ENCODE measurements around the gene EPB41L4B. TPM values are rescaled to one million over a fixed set of nuclear protein-coding genes. Genes with fewer than 3 reads are reported as not detected.

The EPB41L4B gene
- total and polyA plus RNA-seq, 4 donors = 6.0 to 14.5 (median 12.2) TPM

DNA sequence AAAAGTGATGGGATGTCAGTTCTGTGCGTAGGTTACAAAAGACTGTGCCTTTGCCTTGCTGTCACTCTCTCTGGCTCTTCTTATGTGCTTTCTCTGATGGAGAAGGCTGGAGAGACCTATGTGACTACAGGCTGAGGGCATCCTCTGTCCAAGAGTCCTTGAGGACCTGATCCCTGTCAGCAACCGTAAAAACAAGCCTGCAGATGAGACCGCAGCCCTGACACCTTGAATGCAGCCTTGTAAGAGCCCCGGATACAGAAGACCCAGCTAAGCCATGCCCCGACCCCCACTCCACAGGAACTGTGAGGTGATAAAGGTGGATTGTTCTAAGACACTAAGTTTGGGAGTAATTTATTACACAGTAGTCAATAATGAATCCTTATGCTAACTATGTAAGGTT, 121.2 kb downstream of the EPB41L4B start:
- WGBS, 2 donors = 81 to 85% methylated on average over 5 of the region's 5 CpGs
- ATAC-seq (ENCODE audit: insufficient read depth, low FRiP score) (no peak), DNase-seq (no peak)
- Histone ChIP-seq H3K4me3 (no peak overlapping the region), H3K27me3 (ENCODE audit: control insufficient read depth in 3 of 3, insufficient read depth in 3 of 3, low read length in 2 of 3) (no peaks in the 10 kb centered on the region), H3K9me3 (ENCODE audit: control insufficient read depth in 4 of 4, insufficient read depth in 3 of 4, low read length in 3 of 4) (no peaks in the 10 kb centered on the region), H3K9ac (ENCODE audit: insufficient read depth in 1 of 2, low read length in 2 of 2) (no peak overlapping the region), H3K36me3 (ENCODE audit: control insufficient read depth in 4 of 4, insufficient read depth in 4 of 4, low read length in 4 of 4) (no peaks in the 10 kb centered on the region), H3K27ac (ENCODE audit: low read depth in 1 of 2, low read length in 1 of 2) (no peak overlapping the region), H3K4me1 (ENCODE audit: control insufficient read depth in 5 of 5, insufficient read depth in 5 of 5, low read length in 5 of 5) (no peaks in the 10 kb centered on the region)
- TF ChIP-seq, protein P1, sequence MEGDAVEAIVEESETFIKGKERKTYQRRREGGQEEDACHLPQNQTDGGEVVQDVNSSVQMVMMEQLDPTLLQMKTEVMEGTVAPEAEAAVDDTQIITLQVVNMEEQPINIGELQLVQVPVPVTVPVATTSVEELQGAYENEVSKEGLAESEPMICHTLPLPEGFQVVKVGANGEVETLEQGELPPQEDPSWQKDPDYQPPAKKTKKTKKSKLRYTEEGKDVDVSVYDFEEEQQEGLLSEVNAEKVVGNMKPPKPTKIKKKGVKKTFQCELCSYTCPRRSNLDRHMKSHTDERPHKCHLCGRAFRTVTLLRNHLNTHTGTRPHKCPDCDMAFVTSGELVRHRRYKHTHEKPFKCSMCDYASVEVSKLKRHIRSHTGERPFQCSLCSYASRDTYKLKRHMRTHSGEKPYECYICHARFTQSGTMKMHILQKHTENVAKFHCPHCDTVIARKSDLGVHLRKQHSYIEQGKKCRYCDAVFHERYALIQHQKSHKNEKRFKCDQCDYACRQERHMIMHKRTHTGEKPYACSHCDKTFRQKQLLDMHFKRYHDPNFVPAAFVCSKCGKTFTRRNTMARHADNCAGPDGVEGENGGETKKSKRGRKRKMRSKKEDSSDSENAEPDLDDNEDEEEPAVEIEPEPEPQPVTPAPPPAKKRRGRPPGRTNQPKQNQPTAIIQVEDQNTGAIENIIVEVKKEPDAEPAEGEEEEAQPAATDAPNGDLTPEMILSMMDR (IDR thresholded peaks at IDR 0.05; ENCODE audit: control extremely low read depth, extremely low read depth) = no peak

DNA sequence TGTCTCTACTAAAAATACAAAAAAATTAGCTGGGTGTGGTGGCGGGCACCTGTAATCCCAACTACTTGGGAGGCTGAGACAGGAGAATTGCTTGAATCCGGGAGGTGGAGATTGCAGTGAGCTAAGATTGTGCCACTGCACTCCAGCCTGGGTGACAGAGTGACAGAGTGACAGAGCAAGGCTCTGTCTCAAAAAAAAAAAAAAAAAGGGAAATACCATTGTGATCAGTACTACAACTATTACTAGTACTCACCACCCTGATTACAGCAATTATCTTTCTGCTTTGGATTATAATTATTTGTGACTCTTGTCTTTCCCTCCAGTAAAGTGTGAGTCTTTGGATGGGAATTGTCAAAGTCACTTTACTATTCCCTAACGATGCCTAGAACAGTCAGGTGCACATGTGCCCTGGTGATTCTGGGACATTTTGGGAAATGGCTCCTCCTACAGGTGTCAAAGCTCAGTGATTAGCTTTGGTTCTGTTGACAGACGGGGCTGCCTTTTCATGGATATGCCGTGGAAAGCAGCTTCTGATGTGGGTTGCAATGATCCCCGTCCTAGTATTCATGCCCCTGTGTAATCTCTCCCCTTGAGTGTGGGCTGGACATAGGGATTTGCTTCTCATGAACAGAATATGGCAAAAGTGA, 122.0 kb downstream of the EPB41L4B start:
- ATAC-seq (ENCODE audit: insufficient read depth, low FRiP score) = no peak
- 62 to 63% methylated on average over 6 of the region's 6 CpGs for WGBS, 2 donors
- Histone ChIP-seq H3K27ac (ENCODE audit: low read depth in 1 of 2, low read length in 1 of 2) (no peak overlapping the region), H3K9me3 (ENCODE audit: control insufficient read depth in 4 of 4, insufficient read depth in 3 of 4, low read length in 3 of 4) (no peaks in the 10 kb centered on the region), H3K9ac (ENCODE audit: insufficient read depth in 1 of 2, low read length in 2 of 2) (no peak overlapping the region), H3K27me3 (ENCODE audit: control insufficient read depth in 3 of 3, insufficient read depth in 3 of 3, low read length in 2 of 3) (no peaks in the 10 kb centered on the region), H3K4me1 (ENCODE audit: control insufficient read depth in 5 of 5, insufficient read depth in 5 of 5, low read length in 5 of 5) (peaks cover 0 to 3% (median 0%) of the 10 kb centered on the region in 5 donors), H3K36me3 (ENCODE audit: control insufficient read depth in 4 of 4, insufficient read depth in 4 of 4, low read length in 4 of 4) (no peaks in the 10 kb centered on the region), H3K4me3 (no peak overlapping the region)
- DNase-seq = no peak
- TF ChIP-seq, protein P1 (IDR thresholded peaks at IDR 0.05; ENCODE audit: control extremely low read depth, extremely low read depth) = no peak

DNA sequence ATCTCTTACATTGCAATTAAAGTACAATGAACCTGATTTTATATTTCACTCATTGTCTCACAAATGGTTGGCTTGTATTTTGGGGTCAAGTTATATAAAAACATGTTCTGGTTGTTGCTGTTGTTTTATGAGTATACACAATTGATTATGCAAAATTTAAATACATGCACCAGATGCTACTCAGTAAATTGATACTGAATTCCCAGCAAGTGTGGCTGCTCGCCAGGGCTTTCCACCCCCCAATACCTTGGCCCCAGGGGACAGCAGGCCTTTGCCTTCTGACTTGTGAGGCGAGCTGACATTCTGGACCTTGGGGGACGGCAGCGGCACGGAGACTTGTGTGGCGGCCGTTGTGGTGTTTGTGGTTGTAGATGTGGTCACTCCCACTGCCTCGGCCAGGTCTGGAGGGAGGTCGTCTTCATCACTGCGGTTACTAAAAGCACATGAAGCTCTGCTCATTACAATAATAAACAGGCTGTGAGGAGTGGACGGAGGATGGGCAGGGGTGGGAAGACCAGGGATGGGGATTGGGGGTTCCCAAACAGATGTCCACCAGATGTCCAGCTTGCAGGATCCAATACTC, 126.8 kb downstream of the EPB41L4B start:
- Histone ChIP-seq H3K36me3 (ENCODE audit: control insufficient read depth in 4 of 4, insufficient read depth in 4 of 4, low read length in 4 of 4) (no peaks in the 10 kb centered on the region), H3K9me3 (ENCODE audit: control insufficient read depth in 4 of 4, insufficient read depth in 3 of 4, low read length in 3 of 4) (no peaks in the 10 kb centered on the region), H3K27me3 (ENCODE audit: control insufficient read depth in 3 of 3, insufficient read depth in 3 of 3, low read length in 2 of 3) (no peaks in the 10 kb centered on the region), H3K4me1 (ENCODE audit: control insufficient read depth in 5 of 5, insufficient read depth in 5 of 5, low read length in 5 of 5) (peaks cover 0 to 3% (median 0%) of the 10 kb centered on the region in 5 donors), H3K9ac (ENCODE audit: insufficient read depth in 1 of 2, low read length in 2 of 2) (no peak overlapping the region), H3K27ac (ENCODE audit: low read depth in 1 of 2, low read length in 1 of 2) (no peak overlapping the region), H3K4me3 (no peak overlapping the region)
- WGBS, 2 donors = 71% methylated on average over 11 of the region's 11 CpGs
- no peak for ATAC-seq (ENCODE audit: insufficient read depth, low FRiP score)
- TF ChIP-seq, protein P1 (IDR thresholded peaks at IDR 0.05; ENCODE audit: control extremely low read depth, extremely low read depth) = no peak
- DNase-seq = no peak

All from lung (tissue), 12 donors.